H9 (cell line): ENCODE data around the gene GFM2. TPM values are rescaled to one million over a fixed set of nuclear protein-coding genes. Genes with fewer than 3 reads are reported as not detected.

Experiments used
- DNase-seq: peaks from one replicate; pipeline ENCODE4 v3.0.0-alpha.2; 2017
- H2AFZ ChIP-seq: one replicate; pipeline ENCODE4 v1.6.1; 2013; ENCODE audit warnings: mild to moderate bottlenecking, low read length, control low read depth, moderate library complexity
- H2AK5ac ChIP-seq: 2 replicates; pipeline ENCODE4 v1.6.1; 2013; ENCODE audit warnings: low read length, control low read depth, mixed read lengths; ENCODE audit not compliant: insufficient read length
- H2BK120ac ChIP-seq: one replicate; pipeline ENCODE4 v1.6.1; 2013; ENCODE audit warnings: low read depth, mild to moderate bottlenecking, low read length, control low read depth, inconsistent platforms; ENCODE audit not compliant: poor library complexity, severe bottlenecking
- H2BK12ac ChIP-seq: 2 replicates; pipeline ENCODE4 v1.6.1; 2013; ENCODE audit warnings: low read length, control low read depth, mixed read lengths, low read depth; ENCODE audit not compliant: insufficient read length
- H2BK15ac ChIP-seq: 2 replicates; pipeline ENCODE4 v1.6.1; 2013; ENCODE audit warnings: low read depth, low read length, control low read depth
- H2BK20ac ChIP-seq: one replicate; pipeline ENCODE4 v1.6.1; 2013; ENCODE audit warnings: low read depth, mild to moderate bottlenecking, low read length, control low read depth, inconsistent platforms; ENCODE audit not compliant: poor library complexity, severe bottlenecking
- H2BK5ac ChIP-seq: 2 replicates; pipeline ENCODE4 v1.6.1; 2013; ENCODE audit warnings: low read length, control low read depth, mixed read lengths; ENCODE audit not compliant: insufficient read length
- H3K14ac ChIP-seq: 2 replicates; pipeline ENCODE4 v1.6.1; 2013; ENCODE audit warnings: low read length, control low read depth; ENCODE audit not compliant: insufficient read depth
- H3K18ac ChIP-seq: 2 replicates; pipeline ENCODE4 v1.6.1; 2013; ENCODE audit warnings: low read depth, mild to moderate bottlenecking, mixed read lengths, low read length, control low read depth; ENCODE audit not compliant: insufficient read length
- H3K23ac ChIP-seq: 2 replicates; pipeline ENCODE4 v1.6.1; 2013; ENCODE audit warnings: low read length, control low read depth, mixed read lengths, low read depth; ENCODE audit not compliant: insufficient read length
- H3K23me2 ChIP-seq: 2 replicates; pipeline ENCODE4 v1.6.1; 2013; ENCODE audit warnings: low read depth, mild to moderate bottlenecking, mixed read lengths, low read length, control low read depth; ENCODE audit not compliant: insufficient read length, poor library complexity, severe bottlenecking
- H3K27ac ChIP-seq: 2 replicates; pipeline ENCODE4 v1.5.1; 2013; ENCODE audit warnings: low read length, control low read depth, mixed read lengths, low read depth; ENCODE audit not compliant: insufficient read length
- H3K27me3 ChIP-seq: 2 replicates; pipeline ENCODE4 v1.6.1; 2013; ENCODE audit warnings: low read length, control low read depth, inconsistent platforms; ENCODE audit not compliant: insufficient read depth
- H3K4ac ChIP-seq: 2 replicates; pipeline ENCODE4 v1.6.1; 2013; ENCODE audit warnings: low read depth, mild to moderate bottlenecking, control low read depth, inconsistent platforms, low read length, moderate library complexity
- H3K4me1 ChIP-seq: 2 replicates; pipeline ENCODE4 v1.6.1; 2013; ENCODE audit warnings: low read length, control low read depth, inconsistent platforms; ENCODE audit not compliant: insufficient read depth
- H3K4me2 ChIP-seq: 2 replicates; pipeline ENCODE4 v1.6.1; 2013; ENCODE audit warnings: low read length, control low read depth, mixed read lengths; ENCODE audit not compliant: insufficient read length, insufficient read depth
- H3K56ac ChIP-seq: 2 replicates; pipeline ENCODE4 v1.6.1; 2013; ENCODE audit warnings: low read depth, mild to moderate bottlenecking, mixed read lengths, low read length, control low read depth; ENCODE audit not compliant: insufficient read length
- H3K79me1 ChIP-seq: 2 replicates; pipeline ENCODE4 v1.6.1; 2013; ENCODE audit warnings: low read depth, mild to moderate bottlenecking, moderate library complexity, low read length, control low read depth, inconsistent platforms; ENCODE audit not compliant: insufficient read depth, poor library complexity, severe bottlenecking
- H3K79me2 ChIP-seq: 2 replicates; pipeline ENCODE4 v1.6.1; 2013; ENCODE audit warnings: low read length, control low read depth, inconsistent platforms; ENCODE audit not compliant: insufficient read depth
- H3K9ac ChIP-seq: 2 replicates; pipeline ENCODE4 v1.6.1; 2013; ENCODE audit warnings: low read length, control low read depth, mixed read lengths; ENCODE audit not compliant: insufficient read length; ENCODE audit errors: extremely low read depth
- H3K9me3 ChIP-seq: one replicate; pipeline ENCODE4 v1.6.1; 2013; ENCODE audit warnings: low read depth, low read length, inconsistent platforms; ENCODE audit not compliant: control insufficient read depth
- H3T11ph ChIP-seq: one replicate; pipeline ENCODE4 v1.6.1; 2013; ENCODE audit warnings: mild to moderate bottlenecking, low read length, control low read depth, inconsistent platforms
- H4K20me1 ChIP-seq: one replicate; pipeline ENCODE4 v1.6.1; 2013; ENCODE audit not compliant: control insufficient read depth, insufficient read length, insufficient read depth
- H4K5ac ChIP-seq: 2 replicates; pipeline ENCODE4 v1.6.1; 2013; ENCODE audit warnings: low read depth, mild to moderate bottlenecking, mixed read lengths, low read length, control low read depth; ENCODE audit not compliant: insufficient read length
- H4K8ac ChIP-seq: replicated peaks from 2 replicates; pipeline ENCODE4 v1.6.1; 2013; ENCODE audit warnings: low read length, control low read depth, mixed read lengths, low read depth; ENCODE audit not compliant: insufficient read length
- H4K91ac ChIP-seq: 2 replicates; pipeline ENCODE4 v1.6.1; 2013; ENCODE audit warnings: low read depth, mild to moderate bottlenecking, moderate library complexity, mixed read lengths, low read length, control low read depth; ENCODE audit not compliant: insufficient read length
- H3K27ac Mint-ChIP-seq, 3 experiments: 2 replicates in 2 of 3; 3 replicates in 1 of 3; pipeline ENCODE4 v1.8.0; 2020 to 2021; ENCODE audit warnings: mixed read lengths in 3 of 3, mild to moderate bottlenecking in 1 of 3, moderate library complexity in 1 of 3
- H3K27me3 Mint-ChIP-seq: 2 replicates; pipeline ENCODE4 v1.8.0; 2021; ENCODE audit warnings: low read depth, mild to moderate bottlenecking, moderate library complexity, mixed read lengths
- H3K36me3 Mint-ChIP-seq, 3 experiments: 2 replicates in 2 of 3; 3 replicates in 1 of 3; pipeline ENCODE4 v1.8.0; 2020 to 2021; ENCODE audit warnings: low read depth in 3 of 3, mixed read lengths in 3 of 3; ENCODE audit not compliant: insufficient read depth in 1 of 3
- H3K4me1 Mint-ChIP-seq, 2 experiments: 2 replicates each; pipeline ENCODE4 v1.8.0; 2020; ENCODE audit warnings: mixed read lengths in 2 of 2
- H3K4me3 Mint-ChIP-seq, 2 experiments: 2 replicates in 1 of 2; 3 replicates in 1 of 2; pipeline ENCODE4 v1.8.0; 2020 to 2021; ENCODE audit warnings: mild to moderate bottlenecking in 2 of 2, mixed read lengths in 2 of 2, moderate library complexity in 1 of 2
- H3K9me3 Mint-ChIP-seq, 2 experiments: 2 replicates in 1 of 2; 3 replicates in 1 of 2; pipeline ENCODE4 v1.8.0; 2020; ENCODE audit warnings: mild to moderate bottlenecking in 2 of 2, mixed read lengths in 2 of 2, moderate library complexity in 1 of 2
- WGBS: extraction: QIAGEN DNeasy Blood & Tissue Kit; methylation state at CpG from one replicate; pipeline ENCODE4 v1.1.7; 2013; ENCODE audit warnings: missing lambda C conversion rate, low lambda C conversion rate, mixed read lengths; ENCODE audit not compliant: insufficient read length; ENCODE audit errors: extremely low coverage; 5-methylcytosine and 5-hydroxymethylcytosine counted together
- total RNA-seq: library from RNA; stranded (reverse); gene quantifications from 2 replicates; pipeline ENCODE4 v1.2.1, GENCODE V29; 2021
- TF ChIP-seq, protein P1 (sequence below): fragments of 200-600 bp; sonication (generic); conservative IDR thresholded peaks from 3 replicates; pipeline ENCODE4 v1.8.0; 2021; ENCODE audit warnings: antibody characterized with exemption, mild to moderate bottlenecking

Gene GFM2
- total RNA-seq, 1 experiment from 2014 or later: 30.0 TPM

DNA sequence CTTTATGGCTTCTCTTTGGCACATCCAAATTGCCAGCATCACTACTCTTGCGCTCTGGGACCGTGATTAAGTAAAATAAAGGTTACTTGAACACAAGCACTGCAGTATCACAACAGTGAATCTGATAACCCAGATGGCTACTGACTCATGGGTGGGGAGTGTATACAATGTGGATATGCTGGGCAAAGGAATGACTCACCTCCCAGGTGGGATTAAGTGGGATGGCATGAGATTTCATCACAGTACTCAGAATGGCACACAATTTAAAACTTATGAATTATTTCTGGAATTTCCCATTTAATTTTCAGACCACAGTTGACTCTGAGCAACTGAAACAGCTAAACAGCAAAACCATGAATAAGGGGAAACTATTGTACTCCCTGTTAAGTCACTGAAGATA lies 4.3 kb downstream of the GFM2 start:
- H2BK20ac ChIP-seq: no peak overlapping the region
- no peak overlapping the region for H3K56ac ChIP-seq
- H3K4me2 ChIP-seq: no peak overlapping the region
- H3K4me3 Mint-ChIP-seq: no peak overlapping the region
- H3K4me1 ChIP-seq: no peaks in the 10 kb centered on the region
- no peak overlapping the region for H2BK12ac ChIP-seq
- no peak for DNase-seq
- H4K5ac ChIP-seq: no peak overlapping the region
- H3K79me1 ChIP-seq: peaks cover 5% of the 10 kb centered on the region
- no peak overlapping the region for H2BK15ac ChIP-seq
- no peak overlapping the region for H2AK5ac ChIP-seq
- H3K9ac ChIP-seq: no peak overlapping the region
- H3K79me2 ChIP-seq: peaks cover 10% of the 10 kb centered on the region; the same call in 1 of the 2 replicates
- no peak overlapping the region for H2BK5ac ChIP-seq
- peaks cover 10 to 36% (median 15%) of the 10 kb centered on the region in 3 experiments for H3K36me3 Mint-ChIP-seq
- WGBS: no CpG with 5 or more reads among the region's 2 CpGs
- no peak overlapping the region for H4K91ac ChIP-seq
- H4K20me1 ChIP-seq: no peaks in the 10 kb centered on the region
- peaks cover 6 to 8% of the 10 kb centered on the region in 2 experiments for H3K4me1 Mint-ChIP-seq
- TF ChIP-seq, protein P1, sequence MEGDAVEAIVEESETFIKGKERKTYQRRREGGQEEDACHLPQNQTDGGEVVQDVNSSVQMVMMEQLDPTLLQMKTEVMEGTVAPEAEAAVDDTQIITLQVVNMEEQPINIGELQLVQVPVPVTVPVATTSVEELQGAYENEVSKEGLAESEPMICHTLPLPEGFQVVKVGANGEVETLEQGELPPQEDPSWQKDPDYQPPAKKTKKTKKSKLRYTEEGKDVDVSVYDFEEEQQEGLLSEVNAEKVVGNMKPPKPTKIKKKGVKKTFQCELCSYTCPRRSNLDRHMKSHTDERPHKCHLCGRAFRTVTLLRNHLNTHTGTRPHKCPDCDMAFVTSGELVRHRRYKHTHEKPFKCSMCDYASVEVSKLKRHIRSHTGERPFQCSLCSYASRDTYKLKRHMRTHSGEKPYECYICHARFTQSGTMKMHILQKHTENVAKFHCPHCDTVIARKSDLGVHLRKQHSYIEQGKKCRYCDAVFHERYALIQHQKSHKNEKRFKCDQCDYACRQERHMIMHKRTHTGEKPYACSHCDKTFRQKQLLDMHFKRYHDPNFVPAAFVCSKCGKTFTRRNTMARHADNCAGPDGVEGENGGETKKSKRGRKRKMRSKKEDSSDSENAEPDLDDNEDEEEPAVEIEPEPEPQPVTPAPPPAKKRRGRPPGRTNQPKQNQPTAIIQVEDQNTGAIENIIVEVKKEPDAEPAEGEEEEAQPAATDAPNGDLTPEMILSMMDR: no peak
- H3K27me3 ChIP-seq: no peaks in the 10 kb centered on the region
- no peak overlapping the region for H2BK120ac ChIP-seq
- H3K27me3 Mint-ChIP-seq: no peaks in the 10 kb centered on the region
- H3K4ac ChIP-seq: no peak overlapping the region
- no peaks in the 10 kb centered on the region for H3K9me3 ChIP-seq
- H3K23ac ChIP-seq: no peak overlapping the region
- H3K9me3 Mint-ChIP-seq: no peaks in the 10 kb centered on the region
- H3K23me2 ChIP-seq: peaks cover 3% of the 10 kb centered on the region
- no peak overlapping the region for H3K14ac ChIP-seq
- no peak overlapping the region for H3K27ac ChIP-seq
- H4K8ac ChIP-seq: no peak overlapping the region
- H2AFZ ChIP-seq: no peak overlapping the region
- no peak overlapping the region for H3T11ph ChIP-seq
- no peak overlapping the region for H3K18ac ChIP-seq
- no peak overlapping the region for H3K27ac Mint-ChIP-seq
